Measurements from ENCODE around the gene UGP2.

- TF ChIP-seq, protein P1, sequence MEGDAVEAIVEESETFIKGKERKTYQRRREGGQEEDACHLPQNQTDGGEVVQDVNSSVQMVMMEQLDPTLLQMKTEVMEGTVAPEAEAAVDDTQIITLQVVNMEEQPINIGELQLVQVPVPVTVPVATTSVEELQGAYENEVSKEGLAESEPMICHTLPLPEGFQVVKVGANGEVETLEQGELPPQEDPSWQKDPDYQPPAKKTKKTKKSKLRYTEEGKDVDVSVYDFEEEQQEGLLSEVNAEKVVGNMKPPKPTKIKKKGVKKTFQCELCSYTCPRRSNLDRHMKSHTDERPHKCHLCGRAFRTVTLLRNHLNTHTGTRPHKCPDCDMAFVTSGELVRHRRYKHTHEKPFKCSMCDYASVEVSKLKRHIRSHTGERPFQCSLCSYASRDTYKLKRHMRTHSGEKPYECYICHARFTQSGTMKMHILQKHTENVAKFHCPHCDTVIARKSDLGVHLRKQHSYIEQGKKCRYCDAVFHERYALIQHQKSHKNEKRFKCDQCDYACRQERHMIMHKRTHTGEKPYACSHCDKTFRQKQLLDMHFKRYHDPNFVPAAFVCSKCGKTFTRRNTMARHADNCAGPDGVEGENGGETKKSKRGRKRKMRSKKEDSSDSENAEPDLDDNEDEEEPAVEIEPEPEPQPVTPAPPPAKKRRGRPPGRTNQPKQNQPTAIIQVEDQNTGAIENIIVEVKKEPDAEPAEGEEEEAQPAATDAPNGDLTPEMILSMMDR (IDR thresholded peaks at IDR 0.05; ENCODE audit: low read depth, low read length) = no peak
- TF ChIP-seq POLR2A (IDR thresholded peaks at IDR 0.05; ENCODE audit: extremely low read depth, insufficient read length) = no peak
- TF ChIP-seq, protein P2, sequence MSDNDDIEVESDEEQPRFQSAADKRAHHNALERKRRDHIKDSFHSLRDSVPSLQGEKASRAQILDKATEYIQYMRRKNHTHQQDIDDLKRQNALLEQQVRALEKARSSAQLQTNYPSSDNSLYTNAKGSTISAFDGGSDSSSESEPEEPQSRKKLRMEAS (IDR thresholded peaks at IDR 0.05; ENCODE audit: low read depth, low read length) = no peak
- TF ChIP-seq MYC (IDR thresholded peaks at IDR 0.05; ENCODE audit: low read depth, low read length) = no peak
Observed at GRCh38 chr2:63902149-63902548, 60.5 kb downstream of the UGP2 start.
